GM20431 (cell line): ENCODE data around the gene SAMM50.

Experiments used
- in situ Hi-C: fragments of 300-500 bp; cut with MseI, MboI; formaldehyde crosslinking; loops from one replicate; pipeline ENCODE4 v1.15.0; 2020; ENCODE audit warnings: low sequenced_read_pairs; ENCODE audit not compliant: unreplicated experiment

The SAMM50 gene

DNA sequence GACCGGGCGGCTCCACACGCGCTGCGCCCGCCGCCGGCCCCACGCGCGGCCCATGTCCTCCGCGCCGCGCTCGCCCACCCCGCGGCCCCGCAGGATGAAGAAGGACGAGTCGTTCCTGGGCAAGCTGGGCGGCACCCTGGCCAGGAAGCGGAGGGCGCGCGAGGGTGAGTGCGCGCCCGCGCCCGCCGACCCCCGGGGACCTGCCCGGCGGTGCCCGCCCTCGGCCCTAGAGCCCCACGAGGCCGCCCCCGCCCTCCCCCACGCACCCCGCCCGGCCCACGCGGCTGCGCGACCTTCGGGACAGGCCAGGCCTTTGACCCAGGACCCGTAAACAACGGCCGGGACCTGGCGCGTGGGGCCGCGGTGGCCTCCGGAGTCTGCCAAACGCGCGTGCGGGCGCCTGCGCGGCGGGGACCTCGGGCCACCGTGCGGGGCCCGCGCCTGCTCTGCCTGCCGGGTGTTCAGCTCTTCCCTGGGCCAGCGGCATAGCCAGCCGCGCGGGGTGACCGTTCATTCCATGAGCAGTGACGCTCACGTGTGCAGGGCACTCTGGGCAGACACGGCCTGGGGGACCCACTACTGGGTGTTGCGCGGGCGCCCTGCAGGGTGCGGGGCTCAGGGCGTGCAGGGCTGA, 69.2 kb downstream of the SAMM50 start, which contains the start of gene PARVB:
TSS of gene PARVB (plus strand) at position 15 of the 634 bp plus-strand sequence. CDS start at position 53, 38 bp downstream.
- in situ Hi-C loops: no loop called here

DNA sequence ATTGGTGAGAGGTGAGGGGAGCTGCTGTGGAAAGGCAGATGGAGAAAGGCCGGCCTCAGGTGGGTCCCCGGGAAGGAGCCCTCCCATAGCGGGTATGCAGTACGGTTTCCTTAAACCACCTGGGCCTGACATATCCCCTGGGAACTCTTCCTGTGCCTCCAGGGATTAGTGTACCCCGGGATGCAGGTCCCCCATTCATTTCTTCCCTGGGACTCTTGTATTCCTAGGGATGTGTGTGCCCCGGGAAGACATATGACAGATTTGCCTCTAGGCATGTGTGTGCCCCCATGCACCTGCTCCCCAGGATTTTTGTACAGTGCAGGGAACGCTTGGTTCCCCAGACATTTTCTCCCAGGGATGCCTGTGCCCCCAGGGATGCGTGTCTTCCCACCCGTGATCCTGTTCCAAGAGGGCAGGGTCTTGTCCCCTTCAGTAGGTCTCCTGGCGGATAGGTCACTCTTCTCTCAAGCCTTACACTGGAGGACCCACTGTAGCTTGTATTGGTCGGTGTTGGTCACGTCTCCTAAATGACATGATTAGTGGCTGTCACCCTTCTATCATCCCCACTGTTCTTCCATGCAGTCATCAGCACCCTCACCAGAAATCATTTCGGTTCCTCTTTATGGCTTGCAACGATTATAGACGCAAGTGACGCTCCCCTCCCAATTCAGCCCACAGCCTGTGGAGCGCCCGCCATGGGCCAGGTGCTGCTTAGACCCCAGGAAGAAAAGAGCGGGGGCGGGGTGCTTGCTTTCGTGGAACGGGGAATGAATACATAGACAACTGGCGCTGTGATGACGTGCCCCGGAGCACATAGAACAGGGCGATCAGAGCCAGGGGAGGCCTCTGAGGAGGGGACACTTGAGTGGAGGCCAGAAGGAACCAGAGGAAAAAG, 70.2 kb downstream of the SAMM50 start:
- in situ Hi-C loops: no loop called here

DNA sequence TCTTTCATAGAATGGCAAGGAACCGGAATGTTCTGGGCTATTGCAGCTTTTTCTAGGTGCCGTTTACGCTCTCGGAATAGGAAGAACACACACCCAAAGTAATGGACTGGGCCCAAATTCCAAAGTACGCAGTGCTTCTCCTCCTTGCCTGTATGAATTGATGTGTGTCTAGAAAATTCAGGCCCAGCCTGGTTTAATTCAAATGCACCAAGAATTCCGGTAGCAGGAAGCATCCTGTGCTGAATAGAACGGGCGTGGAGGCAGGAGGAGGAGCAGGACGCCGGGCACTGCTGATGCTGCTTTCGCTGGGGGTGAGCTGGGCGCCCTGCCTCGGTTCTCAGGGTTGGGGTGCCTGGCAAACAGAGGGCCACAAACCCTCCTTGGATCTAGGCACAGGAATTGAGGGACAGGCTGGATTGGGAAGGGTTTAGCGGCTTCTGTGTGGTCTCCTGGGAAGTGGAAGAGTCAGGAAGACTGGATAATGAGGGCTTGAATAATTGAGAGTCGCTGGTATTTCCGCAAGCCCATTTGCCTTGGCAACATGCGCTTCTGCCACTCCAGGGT, 70.9 kb downstream of the SAMM50 start:
- in situ Hi-C loops: no loop called here

DNA sequence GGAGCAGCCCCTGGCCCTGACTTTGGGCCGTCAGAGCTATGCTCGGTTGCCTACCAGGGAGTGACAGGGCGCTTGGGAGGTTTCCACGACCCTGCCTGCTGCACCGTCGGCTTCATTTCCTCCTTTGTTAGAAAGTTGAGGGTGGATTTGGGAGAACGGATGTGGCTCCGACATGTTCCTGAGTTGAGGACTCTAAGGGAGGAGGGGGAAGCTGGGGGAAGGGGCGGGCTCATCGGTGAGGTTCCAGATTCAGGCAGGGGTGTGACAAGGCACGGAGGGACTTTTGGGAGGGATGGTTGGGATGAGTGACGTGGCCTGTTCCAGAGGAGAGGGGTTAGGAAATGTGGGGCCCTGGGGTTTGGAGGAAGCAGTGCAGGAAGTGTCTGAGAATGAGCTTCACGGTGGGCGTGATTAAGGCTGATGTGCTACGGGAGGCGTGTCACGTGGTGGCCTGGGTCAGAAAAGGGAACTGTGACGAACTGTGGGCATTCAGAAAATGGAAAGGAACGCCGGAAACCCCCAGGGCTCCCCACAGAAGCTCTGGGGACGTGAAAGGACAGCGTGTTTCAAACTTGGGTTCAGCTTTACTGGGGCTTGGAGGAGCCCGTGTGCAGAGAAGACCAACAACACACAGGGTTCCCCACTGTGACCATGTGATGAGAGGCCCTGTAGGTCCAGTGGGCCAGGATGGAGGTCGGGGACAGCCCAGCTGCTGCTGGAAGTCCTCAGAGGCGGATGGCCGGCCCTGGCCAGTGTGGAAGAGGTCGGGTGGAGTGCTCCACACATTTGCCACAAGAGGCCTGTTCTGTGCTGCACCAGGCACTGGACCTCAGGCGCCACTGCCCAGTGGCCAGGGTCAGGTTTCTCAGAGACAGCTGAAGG, 71.6 kb downstream of the SAMM50 start:
- in situ Hi-C loops: no loop called here

DNA sequence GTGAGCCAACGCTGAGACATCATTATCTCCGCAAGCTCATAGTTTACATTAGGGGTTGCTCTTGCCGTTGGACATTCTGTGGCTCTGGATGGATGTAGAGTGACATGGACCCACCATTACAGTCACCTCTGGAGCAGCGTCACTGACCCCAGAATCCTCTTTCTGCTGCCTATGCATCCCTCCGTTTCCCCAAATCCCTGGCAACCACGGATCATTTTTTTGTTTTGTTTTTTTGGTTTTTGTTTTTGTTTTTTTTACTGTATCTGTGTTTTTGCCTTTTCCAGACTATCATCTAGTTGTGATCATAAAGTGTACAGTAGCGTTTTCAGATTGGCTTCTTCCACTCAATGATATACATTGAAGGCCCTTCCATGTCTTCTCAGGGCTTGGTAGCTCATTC, 72.8 kb downstream of the SAMM50 start:
- in situ Hi-C loops: no loop called here

DNA sequence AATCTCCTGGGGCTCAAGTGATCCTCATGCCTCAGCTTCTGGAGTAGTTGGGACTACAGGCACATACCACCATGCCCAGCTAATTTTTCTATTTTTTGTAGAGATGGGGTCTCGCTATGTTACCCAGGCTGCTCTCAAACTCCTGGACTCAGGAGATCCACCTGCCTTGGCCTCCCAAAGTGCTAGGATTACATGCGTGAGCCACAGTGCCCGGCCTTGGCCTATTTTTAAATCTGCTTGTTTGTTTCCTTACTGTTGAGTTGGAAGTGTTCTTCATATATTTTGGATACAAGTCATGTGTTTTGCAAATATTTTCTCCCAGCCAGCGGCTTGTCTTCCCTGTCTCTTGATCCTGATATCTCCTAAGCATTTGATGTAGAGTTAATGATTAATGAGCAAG, 73.8 kb downstream of the SAMM50 start:
- in situ Hi-C loops: no loop called here

DNA sequence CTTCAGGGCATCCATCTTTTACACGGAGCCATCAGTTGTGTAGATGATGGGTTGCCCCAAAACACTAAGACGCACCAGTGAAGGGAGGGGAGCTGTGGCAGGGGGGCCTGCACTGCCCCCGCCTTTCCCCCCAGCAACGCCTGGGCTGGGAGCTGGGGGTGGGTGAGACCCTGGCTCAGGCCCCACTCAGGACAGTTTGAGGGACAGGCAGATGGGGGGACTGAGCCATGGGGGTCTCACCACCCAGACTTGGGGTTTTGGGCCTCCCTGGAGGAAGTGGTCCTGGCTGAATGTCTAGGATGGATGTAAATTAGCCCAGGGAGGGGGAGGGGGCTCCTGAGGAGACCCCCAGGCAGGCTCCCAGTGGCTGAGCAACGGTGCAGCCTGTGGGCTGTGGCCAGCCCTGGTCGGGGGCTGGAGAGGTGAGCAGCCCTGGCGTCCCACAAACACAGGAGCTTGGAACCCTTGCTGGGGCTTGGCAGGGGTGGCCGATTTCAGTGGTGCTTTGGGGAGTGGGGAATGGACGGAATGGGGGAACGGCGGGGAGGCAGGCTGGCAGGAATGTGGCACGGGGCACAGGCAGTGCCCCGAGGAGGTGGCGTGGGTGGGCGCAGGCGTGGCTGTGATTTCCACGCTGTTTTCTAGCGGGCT, 74.9 kb downstream of the SAMM50 start:
- in situ Hi-C loops: no loop called here

DNA sequence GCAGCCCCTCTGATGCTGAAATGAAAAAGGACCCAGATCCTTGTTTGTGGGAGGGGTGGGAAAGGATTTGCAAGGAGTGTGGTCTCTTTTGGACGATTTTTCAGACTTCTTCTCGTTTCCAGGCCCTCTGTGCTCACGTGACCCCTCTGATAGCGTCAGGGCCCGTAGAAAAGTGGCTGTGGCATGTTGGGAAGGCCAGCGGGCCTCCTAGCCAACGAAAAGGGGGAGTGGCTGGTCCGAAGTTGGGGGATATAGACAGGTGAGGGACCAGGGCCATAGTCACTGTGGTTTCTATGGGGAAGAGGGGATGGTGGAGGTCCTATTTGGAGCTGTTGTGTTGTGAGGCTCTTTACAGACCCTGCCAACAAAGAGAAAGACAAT, 75.5 kb downstream of the SAMM50 start:
- in situ Hi-C loops: no loop called here

DNA sequence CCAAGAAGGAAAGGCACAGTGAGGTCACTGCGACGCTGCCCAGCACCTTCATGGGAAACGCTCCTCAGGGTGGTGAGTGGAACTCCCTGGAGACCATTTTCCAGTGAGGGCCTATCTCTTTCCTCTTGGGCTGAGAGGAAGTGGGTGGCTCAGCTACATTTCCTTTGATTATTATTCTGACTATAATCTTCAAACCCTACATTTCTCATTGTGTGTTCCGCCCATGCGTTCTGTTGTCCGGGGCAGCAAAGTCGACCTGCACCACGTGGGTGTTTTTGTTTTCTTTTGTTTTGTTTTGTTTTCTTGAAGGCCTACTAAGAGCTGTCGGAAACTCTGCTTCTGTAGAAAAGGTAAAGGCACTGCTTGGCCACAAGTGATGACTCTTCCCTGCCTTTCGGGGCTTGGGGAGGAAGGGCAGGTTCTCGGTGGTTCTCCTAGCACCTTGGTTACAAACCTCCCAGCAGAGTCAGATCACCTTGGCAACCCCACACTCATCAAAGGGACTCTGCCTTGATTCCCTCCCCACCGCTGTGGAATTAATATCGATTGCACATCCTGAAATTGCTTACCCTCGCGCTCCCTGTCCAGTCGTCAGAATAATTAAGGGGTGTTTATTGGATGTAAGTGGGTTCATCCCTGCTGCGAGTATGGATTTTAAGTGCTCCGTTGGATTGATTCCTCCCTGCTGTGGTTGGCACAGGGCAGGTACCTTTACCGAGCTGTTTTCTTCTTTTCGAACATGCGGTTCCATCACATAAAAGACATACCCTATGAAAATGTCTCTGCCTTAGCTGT, 76.1 kb downstream of the SAMM50 start:
- in situ Hi-C loops: no loop called here

DNA sequence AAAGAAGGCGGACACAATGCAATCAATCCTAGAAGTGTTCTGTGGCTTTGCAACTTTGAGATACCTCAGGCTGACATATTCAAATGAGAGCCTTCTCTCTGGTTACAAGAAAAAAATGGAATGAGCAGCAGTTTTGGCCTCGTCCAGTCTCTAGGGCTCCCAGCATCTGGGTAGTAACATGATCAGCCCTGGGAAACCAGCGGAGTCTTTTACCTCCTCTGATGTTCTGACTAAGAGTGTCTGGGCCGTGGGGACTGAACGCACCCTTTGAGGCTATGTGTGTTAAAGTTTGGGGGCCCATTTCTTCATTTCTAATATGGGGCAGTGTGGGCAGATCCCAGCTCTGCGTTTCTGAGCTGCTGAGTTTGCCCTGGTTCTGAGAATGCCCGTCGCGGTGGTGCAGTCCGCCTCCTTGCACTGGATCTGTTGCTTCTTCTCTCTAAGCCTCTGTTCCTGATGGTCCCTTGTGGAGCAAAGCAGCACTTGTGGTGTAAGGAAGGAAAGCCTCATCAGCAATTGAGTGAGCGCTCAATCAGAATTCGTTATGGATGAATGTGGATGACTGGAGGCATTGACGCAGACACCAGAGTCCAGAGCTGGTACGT, 77.0 kb downstream of the SAMM50 start:
- in situ Hi-C loops: no loop called here

DNA sequence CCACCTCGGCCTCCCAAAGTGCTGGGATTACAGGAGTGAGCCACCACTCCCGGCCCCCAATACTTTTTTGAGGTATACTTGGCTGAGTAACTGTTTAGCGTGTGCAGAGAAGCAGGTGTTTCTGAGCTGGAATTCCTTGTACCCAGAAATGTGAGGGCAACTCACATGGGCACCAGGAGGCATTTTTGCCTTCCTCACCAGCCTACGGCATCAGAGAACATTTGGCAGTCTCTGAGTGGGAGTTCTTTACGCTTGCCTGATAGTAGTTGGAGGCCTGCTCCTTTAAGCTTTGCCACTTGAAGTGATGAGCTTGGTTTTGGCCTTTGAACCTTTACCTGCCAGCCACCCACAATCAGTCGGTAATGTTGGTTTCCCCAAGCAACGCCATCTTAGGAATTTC, 78.0 kb downstream of the SAMM50 start:
- in situ Hi-C loops: no loop called here

DNA sequence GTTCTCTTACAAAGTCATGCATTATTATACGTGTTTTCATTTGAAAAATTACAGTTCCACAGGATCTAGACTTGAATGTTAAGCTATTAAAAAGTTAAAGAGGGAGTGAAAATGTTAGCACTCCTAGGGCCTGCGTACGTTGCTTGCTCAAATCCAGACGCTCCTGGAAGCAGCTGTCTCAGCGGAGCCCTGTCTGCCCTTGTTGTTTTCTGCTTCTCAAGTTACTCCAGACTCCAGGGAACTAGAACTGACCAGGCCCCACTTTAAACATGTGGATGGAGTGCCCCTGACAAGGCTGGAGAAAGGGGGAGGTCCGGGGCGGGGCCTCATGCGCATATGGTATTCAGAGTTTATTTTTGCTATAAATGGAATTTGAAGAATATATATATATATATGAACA, 78.5 kb downstream of the SAMM50 start:
- in situ Hi-C loops: no loop called here

DNA sequence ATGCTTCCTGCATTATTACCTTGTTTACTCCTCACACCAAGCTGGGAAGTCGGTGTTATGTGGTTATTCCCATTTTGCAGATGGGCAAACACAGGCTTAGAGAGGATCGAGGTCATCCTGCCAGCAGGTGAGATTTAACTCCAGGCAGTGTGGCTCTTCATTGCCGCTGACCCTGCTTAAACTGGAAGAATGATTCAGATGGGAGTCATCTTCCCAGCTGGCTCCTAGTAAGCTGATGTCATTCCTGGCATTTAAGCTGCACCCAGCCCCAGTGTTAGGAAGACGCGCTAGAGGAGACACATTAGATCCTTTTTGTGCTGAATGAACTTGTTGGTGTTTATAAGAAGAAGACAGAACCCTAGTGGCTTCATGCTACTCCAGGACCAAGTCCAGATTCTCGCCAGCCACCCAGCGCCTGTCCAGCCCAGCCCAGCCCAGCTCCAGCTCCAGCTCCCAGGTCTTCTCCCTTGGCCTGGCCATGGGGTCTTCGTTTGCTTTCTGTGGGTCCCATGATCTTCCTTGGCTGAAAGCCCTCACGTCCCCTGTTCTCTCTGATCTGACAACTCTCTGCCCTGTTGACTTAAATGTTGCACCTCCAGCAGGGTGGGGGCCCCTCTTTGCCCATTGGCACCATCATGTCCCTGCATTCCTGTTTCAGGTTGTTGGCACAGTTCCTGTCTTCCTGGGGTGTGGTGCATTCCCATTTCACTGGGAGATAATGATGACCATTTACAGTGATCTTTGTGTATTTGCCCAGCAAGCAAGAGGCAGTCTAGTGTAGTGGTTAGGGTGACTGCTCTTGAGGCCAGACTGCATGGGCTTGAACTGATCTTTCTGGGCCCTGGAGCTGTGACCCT, 82.5 kb downstream of the SAMM50 start:
- in situ Hi-C loops: no loop called here

DNA sequence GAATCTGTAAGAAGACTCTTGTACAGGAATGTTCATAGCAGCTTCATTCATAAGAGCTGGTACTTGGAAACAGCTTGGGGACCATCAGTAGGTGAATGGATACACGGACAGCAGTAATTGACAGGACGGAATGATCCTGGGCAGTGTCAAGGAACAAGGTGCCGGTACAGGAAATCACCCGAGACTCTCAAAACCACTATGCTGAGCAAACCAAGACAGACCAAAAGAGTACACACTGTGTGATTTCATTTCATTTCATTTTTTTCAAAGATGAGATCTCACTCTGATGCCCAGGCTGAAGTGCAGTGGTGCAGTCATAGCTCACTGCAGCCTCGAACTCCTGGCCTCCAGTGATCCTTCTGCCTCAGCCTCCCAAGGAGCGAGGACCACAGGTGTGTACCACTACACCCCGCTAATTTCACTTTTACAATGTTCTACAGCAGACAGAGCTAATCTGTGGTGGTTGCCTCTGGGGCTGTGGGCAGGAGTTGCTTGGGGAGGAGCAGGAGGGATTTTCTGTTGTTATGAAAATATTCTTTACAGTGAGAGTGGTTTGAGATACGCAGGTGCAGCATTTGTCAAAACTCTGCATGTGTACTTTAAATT, 84.4 kb downstream of the SAMM50 start:
- in situ Hi-C loops: no loop called here

DNA sequence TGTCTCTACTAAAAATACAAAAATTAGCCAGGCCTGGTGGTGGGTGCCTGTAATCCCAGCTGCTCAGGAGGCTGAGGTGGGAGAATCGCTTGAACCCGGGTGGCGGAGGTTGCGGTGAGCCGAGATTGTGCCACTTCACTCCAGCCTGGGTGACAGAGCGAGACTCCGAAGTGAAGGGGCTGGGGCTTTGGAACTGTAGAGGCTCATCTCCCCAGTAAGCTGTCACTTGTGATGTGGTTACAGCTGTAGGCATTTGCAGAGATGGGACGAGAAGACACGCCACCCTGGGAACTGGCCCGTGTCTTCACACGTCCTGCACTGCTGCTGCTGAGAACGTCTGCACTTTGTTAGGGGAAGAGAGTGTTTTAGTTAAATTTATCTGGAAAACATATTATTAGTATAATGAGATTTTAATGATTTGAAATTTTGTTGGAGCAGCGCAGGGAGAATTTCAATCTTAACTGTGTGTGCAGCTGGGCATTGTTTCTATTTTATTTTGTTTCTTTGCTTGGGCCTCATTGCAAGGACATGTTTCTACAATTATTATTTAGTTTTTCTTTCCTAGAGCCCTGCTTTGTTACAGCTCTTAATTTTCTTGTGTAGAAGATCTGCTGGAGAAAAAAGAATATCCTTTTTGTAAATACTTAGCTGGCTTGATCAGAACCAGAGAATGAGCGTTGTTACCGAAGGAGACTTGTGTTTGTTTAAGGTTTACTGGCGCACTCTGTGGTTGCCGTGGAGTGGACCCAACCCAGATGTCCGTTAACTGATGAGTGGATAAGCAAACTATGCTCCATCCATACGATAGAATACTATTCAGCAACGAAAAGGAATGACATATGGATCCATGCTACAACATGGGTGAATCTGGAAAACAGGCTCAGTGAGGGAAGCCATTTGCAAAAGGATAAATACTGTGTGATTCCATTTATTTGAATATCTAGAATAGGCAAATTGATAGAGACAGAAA, 87.3 kb downstream of the SAMM50 start:
- in situ Hi-C loops: no loop called here

DNA sequence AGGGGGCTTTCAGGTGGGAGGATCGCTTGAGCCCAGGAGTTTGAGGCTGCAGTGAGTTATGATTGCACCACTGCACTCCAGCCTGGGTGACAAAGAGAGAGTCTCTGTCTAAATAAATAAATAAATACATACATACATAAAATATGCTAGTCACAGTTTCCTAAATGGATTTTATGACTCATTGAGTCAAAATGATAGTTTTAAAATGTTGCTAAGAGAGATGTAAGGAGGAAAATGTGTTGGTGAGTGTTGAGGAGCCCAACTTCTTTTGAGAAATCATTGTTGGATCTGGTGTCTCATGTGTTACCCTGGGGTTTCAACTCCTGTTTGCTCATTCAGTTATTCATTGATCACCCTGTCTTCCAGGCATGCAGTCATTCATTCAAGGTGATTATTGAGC, 89.9 kb downstream of the SAMM50 start:
- in situ Hi-C loops: no loop called here
